ENCODE measurements around the gene SCAMP2.

The SCAMP2 gene

DNA sequence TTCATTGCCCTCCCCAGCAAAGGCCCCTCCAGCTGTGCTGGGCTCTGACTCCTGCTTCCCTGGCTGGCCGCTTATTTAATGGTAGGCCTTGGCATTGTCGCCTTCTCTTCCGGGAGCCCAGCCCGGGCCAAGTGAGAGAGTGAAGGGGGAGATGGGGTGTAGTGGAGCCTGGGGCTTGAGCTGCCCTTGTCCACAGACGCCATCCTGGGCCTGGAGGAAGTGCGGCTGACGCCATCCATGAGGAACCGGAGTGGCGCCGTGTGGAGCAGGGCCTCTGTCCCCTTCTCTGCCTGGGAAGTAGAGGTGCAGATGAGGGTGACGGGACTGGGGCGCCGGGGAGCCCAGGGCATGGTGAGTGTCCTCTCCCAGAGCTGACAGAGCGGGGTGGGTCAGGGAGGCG is 57.2 kb downstream of the SCAMP2 start:
- DNase-seq = no peak

- no peak for DNase-seq
Measured at GRCh38 chr15:74815121-74815934, 57.8 kb downstream of the SCAMP2 start.

- no peak for DNase-seq
Measured at GRCh38 chr15:74812533-74812932, 60.6 kb downstream of the SCAMP2 start, which contains the start of gene LMAN1L. Gene LMAN1L, plus strand, starts transcription at chr15:74812835. Its CDS starts 20 bp downstream, at chr15:74812855.

DNA sequence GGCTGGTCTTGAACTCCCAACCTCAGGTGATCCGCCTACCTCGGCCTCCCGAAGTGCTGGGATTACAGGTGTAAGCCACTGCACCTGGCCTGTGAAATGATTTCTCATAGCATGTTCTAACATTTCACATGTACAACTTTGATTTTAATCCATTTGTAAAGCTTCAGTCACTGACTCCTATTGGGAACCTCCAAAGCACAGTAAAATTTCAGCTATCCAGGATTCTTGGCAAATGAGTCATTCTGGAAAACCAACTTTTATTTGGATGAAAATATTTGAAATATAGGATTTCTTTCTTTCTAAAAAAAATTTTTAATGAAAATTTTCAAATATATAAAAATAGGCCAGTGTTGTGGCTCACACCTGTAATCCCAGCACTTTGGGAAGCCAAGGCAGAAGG is 63.2 kb downstream of the SCAMP2 start:
- no peak for DNase-seq

DNA sequence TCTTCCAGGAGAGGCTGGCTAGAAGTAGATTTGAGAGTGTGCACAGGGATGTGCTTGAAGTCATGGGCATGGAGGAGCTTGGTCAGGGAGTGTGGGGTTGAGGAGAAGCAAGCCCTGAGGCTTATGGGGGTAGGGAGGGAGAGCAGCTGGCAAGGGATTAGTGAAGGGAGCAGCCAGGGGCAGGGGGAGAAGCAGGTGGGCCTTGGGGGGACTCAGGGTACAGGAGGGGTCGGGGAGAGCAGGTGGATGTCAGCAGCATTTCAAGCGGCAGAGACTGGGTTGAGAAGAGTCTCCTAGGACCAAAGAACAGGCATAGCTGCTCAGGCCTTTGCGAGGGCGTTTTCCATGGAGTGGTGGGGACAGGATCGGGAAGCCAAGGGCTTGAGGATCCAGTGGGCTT is 63.9 kb downstream of the SCAMP2 start:
- DNase-seq = no peak

GRCh38 chr15:74808840-74809229 is 64.3 kb downstream of the SCAMP2 start:
- no peak for DNase-seq

DNA sequence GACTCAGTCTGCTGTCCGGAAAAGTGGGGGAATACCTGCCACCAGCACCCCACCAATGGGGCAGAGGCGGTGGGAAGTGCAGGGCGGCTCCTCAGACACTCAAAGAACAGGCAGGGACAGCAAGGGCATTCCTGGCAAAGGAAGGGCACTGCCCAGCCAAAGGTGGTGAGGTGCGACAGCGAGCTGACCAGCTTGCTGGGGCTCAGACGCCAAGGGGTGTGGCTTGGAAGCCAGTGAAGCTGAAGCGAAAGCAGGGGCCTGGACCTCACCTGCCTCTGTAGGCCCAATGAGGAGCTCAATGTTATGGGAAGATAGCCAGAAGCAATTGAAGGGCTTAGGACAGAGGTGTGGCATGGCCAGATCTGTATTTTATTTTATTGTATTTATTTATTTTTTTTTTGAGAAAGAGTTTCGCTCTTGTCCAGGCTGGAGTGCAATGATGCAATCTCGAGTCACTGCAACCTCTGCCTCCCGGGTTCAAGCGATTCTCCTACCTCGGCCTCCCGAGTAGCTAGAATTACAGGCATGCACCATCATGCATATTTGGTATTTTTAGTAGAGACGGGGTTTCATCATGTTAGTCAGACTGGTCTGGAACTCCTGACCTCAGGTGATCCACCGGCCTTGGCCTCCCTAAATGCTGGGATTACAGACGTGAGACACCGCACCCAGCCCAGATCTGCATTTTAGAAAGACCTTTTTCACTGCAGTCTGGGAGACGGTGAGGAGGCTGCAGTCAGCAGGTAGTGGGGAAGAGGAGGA is 64.9 kb downstream of the SCAMP2 start:
- no peak for DNase-seq

DNA sequence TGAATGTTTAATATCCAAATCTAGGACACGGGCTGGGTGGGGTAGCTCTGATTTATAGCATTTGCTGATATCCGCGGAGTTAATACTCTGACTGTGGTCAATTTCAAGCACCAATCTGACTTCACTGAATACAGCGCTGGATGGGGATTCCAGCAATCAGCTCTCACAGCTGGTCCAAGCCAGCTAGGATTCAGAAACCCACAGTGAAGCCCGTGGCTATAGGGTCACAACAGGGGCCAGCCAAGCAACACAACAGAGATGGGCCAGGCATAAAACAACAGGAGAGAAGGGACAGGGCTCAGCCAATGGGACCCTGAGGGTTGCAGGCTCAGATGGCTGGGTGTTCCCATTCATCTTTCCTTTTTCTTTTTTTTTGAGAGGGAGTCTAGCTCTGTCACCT is 65.9 kb downstream of the SCAMP2 start:
- no peak for DNase-seq

DNA sequence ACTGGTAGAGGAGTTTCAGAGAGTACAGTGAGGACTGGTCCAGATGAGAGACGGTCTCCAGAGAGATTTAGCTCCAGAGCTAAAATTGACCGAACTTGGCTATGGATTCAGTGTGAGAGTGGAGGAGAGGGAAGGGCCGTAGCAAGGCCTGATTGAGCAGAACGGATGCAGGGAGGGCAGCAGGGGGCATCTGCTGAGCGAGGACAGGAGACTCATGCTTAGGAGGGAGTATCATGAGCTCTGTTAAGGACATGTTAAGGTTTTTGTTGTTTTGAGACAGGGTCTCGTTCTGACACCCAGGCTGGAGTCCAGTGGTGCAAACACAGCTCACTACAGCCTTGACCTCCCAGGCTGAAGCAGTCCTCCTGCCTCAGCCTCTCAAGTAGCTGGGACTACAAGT is 68.2 kb downstream of the SCAMP2 start:
- no peak for DNase-seq

- DNase-seq = no peak
Measured at GRCh38 chr15:74802862-74803447, 70.2 kb downstream of the SCAMP2 start.

DNA sequence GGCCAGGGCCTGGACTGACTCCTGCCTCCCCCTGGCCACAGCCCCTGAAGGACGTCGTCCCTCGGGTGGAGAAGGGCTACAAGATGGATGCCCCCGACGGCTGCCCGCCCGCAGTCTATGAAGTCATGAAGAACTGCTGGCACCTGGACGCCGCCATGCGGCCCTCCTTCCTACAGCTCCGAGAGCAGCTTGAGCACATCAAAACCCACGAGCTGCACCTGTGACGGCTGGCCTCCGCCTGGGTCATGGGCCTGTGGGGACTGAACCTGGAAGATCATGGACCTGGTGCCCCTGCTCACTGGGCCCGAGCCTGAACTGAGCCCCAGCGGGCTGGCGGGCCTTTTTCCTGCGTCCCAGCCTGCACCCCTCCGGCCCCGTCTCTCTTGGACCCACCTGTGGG is 70.9 kb downstream of the SCAMP2 start:
- DNase-seq = no peak

GRCh38 chr15:74801311-74801997 is 71.7 kb downstream of the SCAMP2 start:
- DNase-seq = no peak

DNA sequence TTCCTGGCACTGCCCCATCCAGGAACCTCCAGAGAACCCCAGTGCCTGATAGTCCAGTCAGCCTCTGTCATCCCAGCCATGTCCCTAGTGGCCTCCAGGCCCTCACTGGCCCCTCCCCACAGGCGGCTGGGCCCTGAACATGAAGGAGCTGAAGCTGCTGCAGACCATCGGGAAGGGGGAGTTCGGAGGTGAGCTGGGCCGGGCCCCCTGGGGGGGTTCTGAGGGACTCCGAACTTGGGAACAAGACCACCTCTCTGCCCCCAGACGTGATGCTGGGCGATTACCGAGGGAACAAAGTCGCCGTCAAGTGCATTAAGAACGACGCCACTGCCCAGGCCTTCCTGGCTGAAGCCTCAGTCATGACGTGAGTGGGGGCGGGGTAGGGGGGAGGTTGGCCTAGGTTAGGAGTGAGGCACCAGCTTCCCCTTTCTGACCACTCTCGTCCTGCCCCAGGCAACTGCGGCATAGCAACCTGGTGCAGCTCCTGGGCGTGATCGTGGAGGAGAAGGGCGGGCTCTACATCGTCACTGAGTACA is 72.5 kb downstream of the SCAMP2 start:
- DNase-seq = no peak

DNA sequence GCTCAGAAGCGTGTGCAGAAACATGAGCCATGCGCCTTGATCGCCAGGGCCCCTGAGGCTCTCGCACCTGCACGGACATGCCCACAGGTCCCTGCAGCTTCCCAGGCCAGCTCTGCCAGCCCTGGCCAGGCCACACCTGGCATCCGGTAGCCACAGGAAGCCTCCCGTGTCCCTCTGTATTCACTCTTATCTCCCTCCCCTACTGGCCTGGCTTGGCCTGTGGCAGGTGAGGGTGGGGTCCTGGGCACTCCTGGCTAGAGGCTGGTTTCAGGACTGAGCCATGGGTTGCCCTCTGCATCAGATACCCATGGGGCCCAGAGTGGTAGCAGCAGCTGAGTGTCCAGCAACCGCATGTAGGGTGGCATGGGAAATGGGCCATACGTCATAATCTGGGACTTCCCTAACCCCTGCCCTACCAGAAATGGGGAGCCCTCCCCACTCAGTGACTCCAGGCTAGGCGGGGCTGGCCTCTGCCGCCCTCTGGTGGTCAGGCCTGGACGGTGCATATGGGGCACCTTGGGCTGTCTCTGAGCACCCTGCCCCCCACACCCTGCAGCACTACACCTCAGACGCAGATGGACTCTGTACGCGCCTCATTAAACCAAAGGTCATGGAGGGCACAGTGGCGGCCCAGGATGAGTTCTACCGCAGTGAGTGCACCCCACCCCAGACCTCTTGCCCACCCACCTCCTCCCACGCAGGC is 73.2 kb downstream of the SCAMP2 start:
- DNase-seq = peak; percentile 81

- DNase-seq = no peak
Measured at GRCh38 chr15:74799255-74799855, 73.8 kb downstream of the SCAMP2 start.

- no peak for DNase-seq
Measured at GRCh38 chr15:74798388-74799254, 74.5 kb downstream of the SCAMP2 start.

- no peak for DNase-seq
Measured at GRCh38 chr15:74795966-74796625, 77.1 kb downstream of the SCAMP2 start.

DNA sequence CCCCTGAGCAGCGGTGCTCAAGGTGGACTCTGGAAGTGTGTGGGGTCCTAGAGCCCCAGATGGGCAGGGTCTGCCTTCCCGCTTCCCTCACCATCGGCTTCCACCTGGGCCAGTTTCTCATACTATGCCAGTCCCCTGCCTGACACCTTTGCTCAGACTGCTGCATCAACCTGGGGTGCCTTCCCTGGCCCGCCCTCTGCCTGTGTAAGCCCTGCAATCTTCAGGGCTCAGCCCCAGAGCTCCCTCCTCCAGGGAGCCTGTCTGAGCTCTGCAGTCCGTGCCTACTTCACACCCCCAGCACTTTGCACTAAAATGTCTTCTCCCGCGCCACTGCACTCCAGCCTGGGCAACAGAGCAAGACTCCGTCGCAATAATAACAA is 78.2 kb downstream of the SCAMP2 start:
- DNase-seq = no peak

DNA sequence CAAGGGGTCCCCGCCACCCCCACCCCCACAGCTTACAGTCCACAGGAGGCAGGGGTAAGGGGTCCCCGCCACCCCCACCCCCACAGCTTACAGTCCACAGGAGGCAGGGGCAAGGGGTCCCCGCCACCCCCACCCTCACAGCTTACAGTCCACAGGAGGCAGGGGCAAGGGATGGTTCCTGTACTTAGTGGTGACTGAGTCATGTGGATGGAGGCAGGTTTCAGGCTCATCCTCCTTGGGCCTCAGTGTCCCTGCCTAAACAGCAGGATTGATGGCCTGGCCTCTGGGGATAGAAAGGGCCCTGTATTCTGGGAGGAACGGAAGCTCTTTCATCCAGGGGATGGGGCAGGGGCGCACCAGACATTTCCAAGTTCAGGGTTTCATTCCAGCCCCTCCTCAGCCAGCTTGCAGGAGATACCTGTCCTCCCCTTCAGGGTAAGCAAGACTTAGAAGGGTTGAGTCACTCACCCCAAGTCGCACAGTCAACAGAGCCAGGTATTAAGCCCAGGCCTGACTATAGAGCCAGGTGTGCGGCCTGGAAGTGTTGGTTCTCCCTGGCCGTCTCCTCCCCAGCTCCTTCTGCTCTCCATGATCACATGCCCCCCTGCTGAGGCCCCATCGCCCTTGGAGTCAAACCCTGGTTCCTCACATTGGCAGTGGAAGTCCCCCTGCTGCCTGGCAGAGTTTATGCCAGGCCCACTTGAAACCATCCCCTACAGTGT is 78.8 kb downstream of the SCAMP2 start:
- DNase-seq = peak; percentile 11
